HG02885 (cell line): ENCODE results near the gene TRMT2A.

Experiments
- ATAC-seq: cut with Tn5 transposase; IDR thresholded peaks from one replicate; pipeline ENCODE4 v1.9.1; 2021; ENCODE audit warnings: mild to moderate bottlenecking; ENCODE audit not compliant: unreplicated experiment, poor library complexity

TRMT2A gene

GRCh38 chr22:20090730-20091240 lies 26.2 kb downstream of the TRMT2A start:
- ATAC-seq: no peak

GRCh38 chr22:20089977-20090729 lies 26.9 kb downstream of the TRMT2A start:
- no peak for ATAC-seq

GRCh38 chr22:20089226-20089976 lies 27.6 kb downstream of the TRMT2A start:
- ATAC-seq: no peak

- no peak for ATAC-seq
Observed at GRCh38 chr22:20088263-20088648, 28.8 kb downstream of the TRMT2A start.

GRCh38 chr22:20087319-20088262 lies 29.4 kb downstream of the TRMT2A start:
- no peak for ATAC-seq

- ATAC-seq: no peak
Observed at GRCh38 chr22:20086763-20087162, 30.3 kb downstream of the TRMT2A start.

GRCh38 chr22:20086101-20086599 lies 30.9 kb downstream of the TRMT2A start:
- ATAC-seq: no peak

GRCh38 chr22:20085651-20086050 lies 31.4 kb downstream of the TRMT2A start:
- no peak for ATAC-seq

GRCh38 chr22:20084547-20085413 lies 32.2 kb downstream of the TRMT2A start:
- no peak for ATAC-seq

- ATAC-seq: no peak
Observed at GRCh38 chr22:20083891-20084546, 33.0 kb downstream of the TRMT2A start.

GRCh38 chr22:20083157-20083890 lies 33.7 kb downstream of the TRMT2A start:
- ATAC-seq: no peak

GRCh38 chr22:20080776-20081654 lies 36.0 kb downstream of the TRMT2A start:
- ATAC-seq: no peak

GRCh38 chr22:20080445-20080775 lies 36.6 kb downstream of the TRMT2A start:
- peak; percentile 68 for ATAC-seq

- ATAC-seq: peak; percentile 91
Observed at GRCh38 chr22:20079745-20080444, 37.1 kb downstream of the TRMT2A start, which contains the start of gene DGCR8. TSS of gene DGCR8 (plus strand) at chr22:20080241. CDS start at chr22:20085964, 5,723 bp downstream.

GRCh38 chr22:20076627-20077172 lies 40.3 kb downstream of the TRMT2A start:
- no peak for ATAC-seq

- no peak for ATAC-seq
Observed at GRCh38 chr22:20071524-20071972, 45.5 kb downstream of the TRMT2A start.
